ENCODE data around the gene SH3BGRL3. TPM values are rescaled to one million over a fixed set of nuclear protein-coding genes. Genes with fewer than 3 reads are reported as not detected.

Gene SH3BGRL3
- total and polyA plus RNA-seq, 2 experiments from 2014 or later = 30.9 to 370 TPM

GRCh38 chr1:26323382-26323781, 43.5 kb downstream of the SH3BGRL3 start:
- Histone ChIP-seq H3F3A (replicated peaks; ENCODE audit: low read depth) (peaks cover under 1% of the 10 kb centered on the region; the same call in 1 of the 2 replicates), H3K79me2 (replicated peaks; ENCODE audit: insufficient read depth) (no peaks in the 10 kb centered on the region), H3K4me2 (no peak overlapping the region), H4K20me1 (replicated peaks; ENCODE audit: insufficient read depth) (no peaks in the 10 kb centered on the region), H3K36me3 (ENCODE audit: insufficient read depth) (peaks cover 8% of the 10 kb centered on the region), H3K27ac (ENCODE audit: low read depth) (no peak overlapping the region), H3K4me1 (ENCODE audit: insufficient read depth) (peaks cover under 1% of the 10 kb centered on the region; the same call in 1 of the 2 replicates), H2AFZ (no peak overlapping the region), H3K9me2 (ENCODE audit: insufficient read depth) (no peaks in the 10 kb centered on the region), H3K4me3 (no peak overlapping the region), H3K27me3 (ENCODE audit: insufficient read depth) (no peaks in the 10 kb centered on the region)
- DNase-seq (ENCODE audit: low spot score) (no peak), ATAC-seq (no peak)
- peaks cover 4% of the 10 kb centered on the region for H3K27me3 Mint-ChIP-seq (ENCODE audit: insufficient read depth, low read depth, poor library complexity)
- H3K4me1 Mint-ChIP-seq = peaks cover 7% of the 10 kb centered on the region
- no peak overlapping the region for H3K27ac Mint-ChIP-seq
- peaks cover 40% of the 10 kb centered on the region for H3K36me3 Mint-ChIP-seq (ENCODE audit: low read depth)
- no peak for TF ChIP-seq REST (IDR thresholded peaks at IDR 0.05; ENCODE audit: unreplicated experiment)
- no peak for TF ChIP-seq EZH2 (IDR thresholded peaks at IDR 0.05; ENCODE audit: low read depth, unreplicated experiment)
- TF ChIP-seq ZNF114 (CRISPR knock-in tag; IDR thresholded peaks at IDR 0.05) = no peak
- no peak for TF ChIP-seq ZNF331 (CRISPR knock-in tag; IDR thresholded peaks at IDR 0.05; ENCODE audit: low read depth)
- TF ChIP-seq POLR2AphosphoS5 (IDR thresholded peaks at IDR 0.05; ENCODE audit: low read depth) = no peak
- no peak for TF ChIP-seq JUNB (IDR thresholded peaks at IDR 0.05; ENCODE audit: unreplicated experiment)
- no peak for TF ChIP-seq EZH2phosphoT487 (IDR thresholded peaks at IDR 0.05; ENCODE audit: unreplicated experiment)
- TF ChIP-seq ZNF462 (CRISPR knock-in tag; IDR thresholded peaks at IDR 0.05) = no peak
- no peak for TF ChIP-seq STAT1 (IDR thresholded peaks at IDR 0.05; ENCODE audit: unreplicated experiment)
- TF ChIP-seq ETS1 (IDR thresholded peaks at IDR 0.05) = no peak
- TF ChIP-seq NANOG (IDR thresholded peaks at IDR 0.05; ENCODE audit: borderline replicate concordance) = no peak
- TF ChIP-seq CREB1 (CRISPR knock-in tag; IDR thresholded peaks at IDR 0.05; ENCODE audit: low read depth) = no peak
- no peak for TF ChIP-seq CTCF (conservative IDR thresholded peaks at IDR 0.05; ENCODE audit: low read depth in 2 of 2)
- H3K4me3 Mint-ChIP-seq = no peak overlapping the region
- H3K9me3 Mint-ChIP-seq = no peaks in the 10 kb centered on the region

Data from GM23338 (cell line).